ENCODE data around the gene XYLT1.
"Not testable (repeated sequence)": the region's sequence is repeated elsewhere in the genome, so short reads cannot be mapped to it uniquely, and the experiment has no call there.

The XYLT1 gene

GRCh38 chr16:17339764-17340541, 130.8 kb downstream of the XYLT1 start:
- no peak for TF ChIP-seq CTCF (conservative IDR thresholded peaks at IDR 0.05; ENCODE audit: low read length)
- H3K4me3 ChIP-seq (ENCODE audit: low read length) = no peak overlapping the region
- no peak for DNase-seq (ENCODE audit: low read depth)

- H3K4me3 ChIP-seq (ENCODE audit: low read length) = no peak overlapping the region
- no peak for TF ChIP-seq CTCF (conservative IDR thresholded peaks at IDR 0.05; ENCODE audit: low read length)
- DNase-seq (ENCODE audit: low read depth) = no peak
These were observed 132.5 kb downstream of the XYLT1 start for GRCh38 chr16:17338244-17338643.

- DNase-seq (ENCODE audit: low read depth) = no peak
- no peak for TF ChIP-seq CTCF (conservative IDR thresholded peaks at IDR 0.05; ENCODE audit: low read length)
- H3K4me3 ChIP-seq (ENCODE audit: low read length) = no peak overlapping the region
These were observed 134.2 kb downstream of the XYLT1 start for GRCh38 chr16:17336530-17336900.

GRCh38 chr16:17335826-17336529, 134.8 kb downstream of the XYLT1 start:
- DNase-seq (ENCODE audit: low read depth) = no peak
- no peak overlapping the region for H3K4me3 ChIP-seq (ENCODE audit: low read length)
- no peak for TF ChIP-seq CTCF (conservative IDR thresholded peaks at IDR 0.05; ENCODE audit: low read length)

- DNase-seq (ENCODE audit: low read depth); H3K4me3 ChIP-seq (ENCODE audit: low read length): not testable (repeated sequence)
These were observed 135.4 kb downstream of the XYLT1 start for GRCh38 chr16:17335406-17335805.

- DNase-seq (ENCODE audit: low read depth) = peak; percentile 85
- TF ChIP-seq CTCF (conservative IDR thresholded peaks at IDR 0.05; ENCODE audit: low read length) = no peak
- no peak overlapping the region for H3K4me3 ChIP-seq (ENCODE audit: low read length)
These were observed 136.7 kb downstream of the XYLT1 start for GRCh38 chr16:17334096-17334495.

GRCh38 chr16:17333229-17333628, 137.5 kb downstream of the XYLT1 start:
- H3K4me3 ChIP-seq (ENCODE audit: low read length) = no peak overlapping the region
- no peak for TF ChIP-seq CTCF (conservative IDR thresholded peaks at IDR 0.05; ENCODE audit: low read length)
- DNase-seq (ENCODE audit: low read depth) = no peak
